GM23338 (cell line): ENCODE data around the gene CEPT1. TPM values are rescaled to one million over a fixed set of nuclear protein-coding genes. Genes with fewer than 3 reads are reported as not detected.
A peak's percentile ranks its signal among the peaks of the same experiment; 100 is the strongest.
"Not testable (repeated sequence)": the region's sequence is repeated elsewhere in the genome, so short reads cannot be mapped to it uniquely, and the experiment has no call there.

ENCODE experiments used
- ATAC-seq: fragments of 200-7000 bp; cut with Tn5 transposase; 3 replicates; pipeline ENCODE4 v1.9.1; 2020
- DNase-seq: peaks from one replicate; pipeline ENCODE4 v3.0.0-alpha.2; 2015; ENCODE audit warnings: low spot score
- H2AFZ ChIP-seq: fragments of 200-600 bp; sonication (generic); 2 replicates; pipeline ENCODE4 v1.8.0; 2016; ENCODE audit warnings: antibody characterized with exemption, mild to moderate bottlenecking, moderate library complexity
- H3F3A ChIP-seq: fragments of 200-600 bp; sonication (generic); replicated peaks from 2 replicates; pipeline ENCODE4 v1.8.0; 2017; ENCODE audit warnings: antibody characterized with exemption, mixed run types, low read depth
- H3K27ac ChIP-seq: fragments of 200-600 bp; sonication (generic); 2 replicates; pipeline ENCODE4 v1.6.1; 2016; ENCODE audit warnings: low read depth
- H3K27me3 ChIP-seq: fragments of 200-600 bp; sonication (generic); 2 replicates; pipeline ENCODE4 v1.8.0; 2016; ENCODE audit warnings: mild to moderate bottlenecking, mixed run types, moderate library complexity; ENCODE audit not compliant: insufficient read depth
- H3K36me3 ChIP-seq: fragments of 200-600 bp; sonication (generic); 2 replicates; pipeline ENCODE4 v1.8.0; 2016; ENCODE audit warnings: mild to moderate bottlenecking; ENCODE audit not compliant: insufficient read depth
- H3K4me1 ChIP-seq: fragments of 200-600 bp; sonication (generic); 2 replicates; pipeline ENCODE4 v1.8.0; 2016; ENCODE audit warnings: mild to moderate bottlenecking, moderate library complexity; ENCODE audit not compliant: insufficient read depth
- H3K4me2 ChIP-seq: fragments of 200-600 bp; sonication (generic); 2 replicates; pipeline ENCODE4 v1.7.1; 2017; ENCODE audit warnings: mixed run types
- H3K4me3 ChIP-seq: fragments of 200-600 bp; sonication (generic); 2 replicates; pipeline ENCODE4 v1.6.1; 2016; ENCODE audit warnings: mixed run types
- H3K79me2 ChIP-seq: fragments of 200-600 bp; sonication (generic); replicated peaks from 2 replicates; pipeline ENCODE4 v1.8.0; 2017; ENCODE audit warnings: mild to moderate bottlenecking; ENCODE audit not compliant: insufficient read depth
- H3K9me2 ChIP-seq: fragments of 200-600 bp; sonication (generic); 2 replicates; pipeline ENCODE4 v1.8.0; 2017; ENCODE audit not compliant: insufficient read depth
- H4K20me1 ChIP-seq: fragments of 200-600 bp; sonication (generic); replicated peaks from 2 replicates; pipeline ENCODE4 v1.8.0; 2017; ENCODE audit warnings: mild to moderate bottlenecking; ENCODE audit not compliant: insufficient read depth
- H3K27ac Mint-ChIP-seq: 2 replicates; pipeline ENCODE4 v1.8.0; 2020; ENCODE audit warnings: inconsistent platforms, mild to moderate bottlenecking, moderate library complexity, mixed read lengths
- H3K27me3 Mint-ChIP-seq: 3 replicates; pipeline ENCODE4 v1.8.0; 2022; ENCODE audit warnings: low read depth, mild to moderate bottlenecking, moderate library complexity, mixed read lengths, inconsistent platforms; ENCODE audit not compliant: insufficient read depth, poor library complexity
- H3K36me3 Mint-ChIP-seq: 3 replicates; pipeline ENCODE4 v1.8.0; 2021; ENCODE audit warnings: low read depth, mild to moderate bottlenecking, inconsistent platforms, moderate library complexity, mixed read lengths
- H3K4me1 Mint-ChIP-seq: 3 replicates; pipeline ENCODE4 v1.8.0; 2020; ENCODE audit warnings: mild to moderate bottlenecking, inconsistent platforms, mixed read lengths
- H3K4me3 Mint-ChIP-seq: 3 replicates; pipeline ENCODE4 v1.8.0; 2021; ENCODE audit warnings: moderate library complexity, mild to moderate bottlenecking, inconsistent platforms, mixed read lengths
- H3K9me3 Mint-ChIP-seq: 3 replicates; pipeline ENCODE4 v1.8.0; 2020; ENCODE audit warnings: moderate library complexity, mild to moderate bottlenecking, inconsistent platforms, mixed read lengths
- CREB1 ChIP-seq: fragments of 250-450 bp; sonication (Bioruptor Pico); IDR thresholded peaks from 2 replicates; pipeline ENCODE4 v1.5.0; 2020; ENCODE audit warnings: low read depth, mild to moderate bottlenecking, moderate library complexity
- CTCF ChIP-seq, 2 experiments: fragments of 200-600 bp in 1 of 2; sonication (generic) in 1 of 2; conservative IDR thresholded peaks; 2 replicates each; pipeline versions ENCODE4 v1.5.1 to v1.6.1; 2016 to 2017; ENCODE audit warnings: antibody characterized with exemption in 2 of 2, low read depth in 2 of 2, mild to moderate bottlenecking in 2 of 2, moderate library complexity in 1 of 2
- EZH2 ChIP-seq: fragments of 200-600 bp; sonication (generic); IDR thresholded peaks from one replicate; pipeline ENCODE4 v1.8.0; 2017; ENCODE audit warnings: antibody characterized with exemption, mild to moderate bottlenecking, low read depth; ENCODE audit not compliant: unreplicated experiment
- EZH2phosphoT487 ChIP-seq: fragments of 200-600 bp; sonication (generic); IDR thresholded peaks from one replicate; pipeline ENCODE4 v1.8.1; 2018; ENCODE audit warnings: antibody characterized with exemption; ENCODE audit not compliant: unreplicated experiment
- JUNB ChIP-seq: IDR thresholded peaks from one replicate; pipeline ENCODE4 v1.6.1; 2016; ENCODE audit warnings: antibody characterized with exemption; ENCODE audit not compliant: unreplicated experiment
- POLR2AphosphoS5 ChIP-seq: IDR thresholded peaks from 2 replicates; pipeline ENCODE4 v1.6.1; 2016; ENCODE audit warnings: antibody characterized with exemption, low read depth
- REST ChIP-seq: IDR thresholded peaks from one replicate; pipeline ENCODE4 v1.6.1; 2018; ENCODE audit warnings: antibody characterized with exemption; ENCODE audit not compliant: unreplicated experiment
- STAT1 ChIP-seq: IDR thresholded peaks from one replicate; pipeline ENCODE4 v1.6.1; 2016; ENCODE audit warnings: antibody characterized with exemption; ENCODE audit not compliant: unreplicated experiment
- ZNF114 ChIP-seq: fragments of 250-450 bp; sonication (Bioruptor Pico); IDR thresholded peaks from 2 replicates; pipeline ENCODE4 v1.5.0; 2020; ENCODE audit warnings: mild to moderate bottlenecking, moderate library complexity
- polyA plus RNA-seq: library from polyadenylated mRNA; unstranded; fragments of >200 nt; fragmentation: Nextera tagmentation; extraction: Ambion mirVana; gene quantifications from 2 replicates; pipeline ENCODE4 v1.2.1, GENCODE V29; 2016
- total RNA-seq: library from RNA; depleted of rRNA; stranded (reverse); fragments of >200 nt; shearing (Covaris generic); gene quantifications from 2 replicates; pipeline ENCODE4 v1.2.3, GENCODE V29; 2014

The CEPT1 gene
- total and polyA plus RNA-seq, 2 experiments from 2014 or later = 17.3 to 39.5 TPM

- Histone ChIP-seq H3K4me2 (no peak overlapping the region), H4K20me1 (no peaks in the 10 kb centered on the region), H3K27me3 (no peaks in the 10 kb centered on the region), H2AFZ (no peak overlapping the region), H3K27ac (no peak overlapping the region), H3K9me2 (peaks cover 37% of the 10 kb centered on the region), H3K36me3 (no peaks in the 10 kb centered on the region), H3K4me3 (no peak overlapping the region), H3F3A (no peaks in the 10 kb centered on the region), H3K79me2 (no peaks in the 10 kb centered on the region), H3K4me1 (peaks cover 14% of the 10 kb centered on the region)
- Mint-ChIP-seq H3K9me3 (no peaks in the 10 kb centered on the region), H3K4me1 (peaks cover 35% of the 10 kb centered on the region), H3K36me3 (no peaks in the 10 kb centered on the region), H3K27ac (peak overlapping the region; percentile 57), H3K4me3 (no peak overlapping the region), H3K27me3 (peaks cover 3% of the 10 kb centered on the region)
- DNase-seq (no peak), ATAC-seq (no peak)
- TF ChIP-seq CTCF (conservative IDR thresholded peaks at IDR 0.05; ENCODE audit: low read depth in 2 of 2) (no peak), POLR2AphosphoS5 (no peak)
Observed at GRCh38 chr1:111214884-111215283, 74.9 kb downstream of the CEPT1 start.

GRCh38 chr1:111215285-111215684, 75.3 kb downstream of the CEPT1 start:
- H3K27ac Mint-ChIP-seq = 0 out of 2 replicates have a peak overlapping the region, but pooled peaks have one; percentile 57
- H3K4me1 Mint-ChIP-seq = peaks cover 38% of the 10 kb centered on the region

GRCh38 chr1:111216751-111217150, 76.7 kb downstream of the CEPT1 start:
- no peak overlapping the region for H3K27ac ChIP-seq
- H3K9me2 ChIP-seq = peaks cover 33% of the 10 kb centered on the region
- H2AFZ ChIP-seq = no peak overlapping the region
- DNase-seq = no peak
- no peaks in the 10 kb centered on the region for H3K36me3 ChIP-seq
- H3K27me3 ChIP-seq = no peaks in the 10 kb centered on the region
- H3K79me2 ChIP-seq = no peaks in the 10 kb centered on the region
- no peak for TF ChIP-seq ZNF114 (CRISPR knock-in tag)
- TF ChIP-seq JUNB = no peak
- TF ChIP-seq EZH2phosphoT487 = no peak
- TF ChIP-seq STAT1 = no peak
- TF ChIP-seq REST = no peak
- no peak for TF ChIP-seq CREB1 (CRISPR knock-in tag)
- no peak for TF ChIP-seq POLR2AphosphoS5
- no peak for TF ChIP-seq EZH2
- TF ChIP-seq CTCF (conservative IDR thresholded peaks at IDR 0.05; ENCODE audit: low read depth in 2 of 2) = no peak
- no peak for ATAC-seq
- Mint-ChIP-seq H3K27me3 (peaks cover 7% of the 10 kb centered on the region), H3K36me3 (no peaks in the 10 kb centered on the region), H3K4me3 (no peak overlapping the region), H3K9me3 (no peaks in the 10 kb centered on the region), H3K4me1 (peaks cover 42% of the 10 kb centered on the region), H3K27ac (no peak overlapping the region)
- H3K4me2 ChIP-seq = no peak overlapping the region
- H3K4me1 ChIP-seq = peaks cover 17% of the 10 kb centered on the region
- no peaks in the 10 kb centered on the region for H3F3A ChIP-seq
- H3K4me3 ChIP-seq = no peak overlapping the region
- H4K20me1 ChIP-seq = no peaks in the 10 kb centered on the region

More at GRCh38 chr1:111215285-111215684, 75.3 kb downstream of the CEPT1 start:
- not testable (repeated sequence) for H3K27ac ChIP-seq, H3K27me3 ChIP-seq, H3K36me3 ChIP-seq, H3F3A ChIP-seq, H4K20me1 ChIP-seq, H3K4me3 Mint-ChIP-seq, H3K9me3 Mint-ChIP-seq, H3K36me3 Mint-ChIP-seq, H2AFZ ChIP-seq, H3K4me2 ChIP-seq, ATAC-seq, H3K27me3 Mint-ChIP-seq, H3K79me2 ChIP-seq, H3K4me3 ChIP-seq, DNase-seq
- H3K4me1 ChIP-seq = peaks cover 14% of the 10 kb centered on the region
- peaks cover 37% of the 10 kb centered on the region for H3K9me2 ChIP-seq
